ENCODE data around the gene BTBD10. TPM values are rescaled to one million over a fixed set of nuclear protein-coding genes. Genes with fewer than 3 reads are reported as not detected.

The BTBD10 gene
- total RNA-seq, 1 donor from 2014 or later = 21.9 TPM

- intact Hi-C loops (cut with DNase I) = no loop called here
- Histone ChIP-seq H3K4me1 (no peaks in the 10 kb centered on the region), H3K27ac (no peak overlapping the region), H3K4me3 (no peak overlapping the region), H3K9me3 (no peaks in the 10 kb centered on the region), H3K27me3 (no peaks in the 10 kb centered on the region), H3K36me3 (peaks cover 97% of the 10 kb centered on the region)
- TF ChIP-seq CTCF (IDR thresholded peaks at IDR 0.05) = no peak
- no peak for DNase-seq
- no peak for ATAC-seq
These were observed 100.4 kb downstream of the BTBD10 start for GRCh38 chr11:13362596-13363109.

GRCh38 chr11:13358596-13359270, 104.3 kb downstream of the BTBD10 start:
- intact Hi-C loops (cut with DNase I) = no loop called here
- H3K27me3 ChIP-seq = no peaks in the 10 kb centered on the region
- no peak overlapping the region for H3K27ac ChIP-seq
- H3K36me3 ChIP-seq = peaks cover 95% of the 10 kb centered on the region
- H3K4me1 ChIP-seq = no peaks in the 10 kb centered on the region
- no peak overlapping the region for H3K4me3 ChIP-seq
- no peak for DNase-seq
- ATAC-seq = no peak
- no peak for TF ChIP-seq CTCF (IDR thresholded peaks at IDR 0.05)
- H3K9me3 ChIP-seq = no peaks in the 10 kb centered on the region

- Histone ChIP-seq H3K9me3 (no peaks in the 10 kb centered on the region), H3K4me3 (no peak overlapping the region), H3K27me3 (no peaks in the 10 kb centered on the region), H3K36me3 (peaks cover 89% of the 10 kb centered on the region), H3K27ac (no peak overlapping the region), H3K4me1 (no peaks in the 10 kb centered on the region)
- no peak for DNase-seq
- no peak for TF ChIP-seq CTCF (IDR thresholded peaks at IDR 0.05)
- intact Hi-C loops (cut with DNase I) = no loop called here
- ATAC-seq = no peak
These were observed 105.8 kb downstream of the BTBD10 start for GRCh38 chr11:13357232-13357631.

- ATAC-seq = no peak
- H3K4me3 ChIP-seq = no peak overlapping the region
These were observed 107.8 kb downstream of the BTBD10 start for GRCh38 chr11:13355191-13355590.

GRCh38 chr11:13354335-13354734, 108.7 kb downstream of the BTBD10 start:
- intact Hi-C loops (cut with DNase I) = no loop called here
- peak; percentile 18 for TF ChIP-seq CTCF (IDR thresholded peaks at IDR 0.05)
- H3K4me1 ChIP-seq = no peaks in the 10 kb centered on the region
- no peaks in the 10 kb centered on the region for H3K27me3 ChIP-seq
- H3K27ac ChIP-seq = no peak overlapping the region
- H3K9me3 ChIP-seq = no peaks in the 10 kb centered on the region
- DNase-seq (no peak), ATAC-seq (no peak)
- peaks cover 71% of the 10 kb centered on the region for H3K36me3 ChIP-seq
- H3K4me3 ChIP-seq = no peak overlapping the region

More at GRCh38 chr11:13355191-13355590, 107.8 kb downstream of the BTBD10 start:
- TF ChIP-seq CTCF (IDR thresholded peaks at IDR 0.05) = no peak
- Histone ChIP-seq H3K27ac (no peak overlapping the region), H3K36me3 (peaks cover 72% of the 10 kb centered on the region), H3K4me1 (no peaks in the 10 kb centered on the region), H3K27me3 (no peaks in the 10 kb centered on the region), H3K9me3 (no peaks in the 10 kb centered on the region)
- no peak for DNase-seq
- intact Hi-C loops (cut with DNase I) = no loop called here
